Measurements from ENCODE around the gene COL6A6.

- no peak for TF ChIP-seq CTCF (IDR thresholded peaks at IDR 0.05)
- TF ChIP-seq POLR2A (IDR thresholded peaks at IDR 0.05) = no peak
Observed at GRCh38 chr3:130515755-130516154, 1.2 kb upstream of the COL6A6 start.

Data from uterus (tissue), 2 donors.